Right lobe of liver (tissue), 6 donors: ENCODE measurements around the gene NPAS1. TPM values are rescaled to one million over a fixed set of nuclear protein-coding genes. Genes with fewer than 3 reads are reported as not detected.

Experiments
- ATAC-seq, 4 donors: fragments of 200-7000 bp; cut with Tn5 transposase; one replicate each; pipeline ENCODE4 v1.9.1; 2020; ENCODE audit warnings: mild to moderate bottlenecking in 4 of 4, moderate library complexity in 4 of 4
- DNase-seq, 3 donors: peaks; one replicate each; pipeline ENCODE4 v3.0.0-alpha.2; 2020
- H3K27ac ChIP-seq, 3 donors: fragments of 200-600 bp; one replicate each; pipeline ENCODE4 v1.8.0; 2022
- H3K27me3 ChIP-seq, 2 donors: fragments of 200-600 bp; one replicate each; pipeline ENCODE4 v1.8.0; 2022
- H3K36me3 ChIP-seq, 4 donors: fragments of 200-600 bp; sonication (generic) in 1 of 4; one replicate each; pipeline versions ENCODE4 v1.5.1 to v1.8.0; 2017 to 2022; ENCODE audit warnings: control low read depth in 1 of 4
- H3K4me1 ChIP-seq, 4 donors: fragments of 200-600 bp; sonication (generic) in 1 of 4; one replicate each; pipeline versions ENCODE4 v1.5.1 to v1.8.0; 2017 to 2022; ENCODE audit warnings: control low read depth in 1 of 4
- H3K4me3 ChIP-seq, 3 donors: fragments of 200-600 bp; one replicate each; pipeline ENCODE4 v1.8.0; 2022
- H3K9me3 ChIP-seq, 4 donors: fragments of 200-600 bp; sonication (generic) in 1 of 4; one replicate each; pipeline versions ENCODE4 v1.5.1 to v1.8.0; 2017 to 2022; ENCODE audit warnings: control low read depth in 1 of 4
- CTCF ChIP-seq, 4 donors: fragments of 200-600 bp in 3 of 4; fragments of 450-650 bp in 1 of 4; IDR thresholded peaks; one replicate each; pipeline versions ENCODE4 v1.5.1 to v1.8.0; 2016 to 2022; ENCODE audit warnings: antibody characterized with exemption in 4 of 4, mild to moderate bottlenecking in 2 of 4
- POLR2A ChIP-seq: fragments of 450-650 bp; IDR thresholded peaks from one replicate; pipeline ENCODE4 v1.6.1; 2017; ENCODE audit warnings: antibody characterized with exemption, mild to moderate bottlenecking
- WGBS: methylation state at CpG from one replicate; pipeline ENCODE4 v1.1.6; 2018; ENCODE audit warnings: low coverage, low lambda C conversion rate; ENCODE audit not compliant: insufficient coverage; ENCODE audit errors: missing lambda C conversion rate; 5-methylcytosine and 5-hydroxymethylcytosine counted together
- intact Hi-C, 2 donors: fragments of 100-400 bp; cut with DNase I; formaldehyde crosslinking; loops; one replicate each; pipeline versions ENCODE4 v1.11.2 to v1.14.1; 2022
- total RNA-seq, 6 experiments: library from RNA; depleted of rRNA in 2 of 6; stranded (reverse); fragments of >200 nt in 2 of 6; fragmentation: NEBNext Ultra II Directional in 3 of 6; extraction: Animal tissue kit (Norgen Biotek cat#: 25700) in 3 of 6; gene quantifications; one replicate each; pipeline versions ENCODE4 v1.1.0 to v1.2.4, GENCODE V29; 2016 to 2023
- donor health status: DM: no; HTN: yes; CAD: no.
- donor health status: DM: no; HTN: no; CAD: no.
- donor health status: DM: no; HTN: no; CAD: no.
- donor health status: DM: no; HTN: yes; CAD: no.
- donor health status: DM: no; HTN: yes; CAD: no.

Gene NPAS1
- total RNA-seq, 6 experiments from 2014 or later = 1.3 to 1.7 TPM; not detected in 4

- Histone ChIP-seq H3K27me3 (no peaks in the 10 kb centered on the region), H3K27ac (no peak overlapping the region), H3K9me3 (no peaks in the 10 kb centered on the region), H3K36me3 (peaks cover 0 to 73% (median 17%) of the 10 kb centered on the region in 4 donors), H3K4me3 (no peak overlapping the region), H3K4me1 (peaks cover 0 to 1% (median 0%) of the 10 kb centered on the region in 4 donors)
- ATAC-seq (no peak), DNase-seq (no peak)
- intact Hi-C loops = no loop called here
- TF ChIP-seq POLR2A (no peak), CTCF (IDR thresholded peaks at IDR 0.05) (no peak)
- 90% methylated on average over 9 of the region's 21 CpGs for WGBS
These were observed 70.2 kb downstream of the NPAS1 start for GRCh38 chr19:47089767-47090350.

- H3K27me3 ChIP-seq = no peaks in the 10 kb centered on the region
- no peak for DNase-seq
- WGBS = 86% methylated on average over 4 of the region's 5 CpGs
- H3K27ac ChIP-seq = no peak overlapping the region
- peaks cover 0 to 28% (median 12%) of the 10 kb centered on the region in 4 donors for H3K4me1 ChIP-seq
- intact Hi-C loops = no loop called here
- H3K9me3 ChIP-seq = no peaks in the 10 kb centered on the region
- TF ChIP-seq CTCF (IDR thresholded peaks at IDR 0.05) (no peak), POLR2A (no peak)
- H3K4me3 ChIP-seq = no peak overlapping the region
- peaks cover 0 to 41% (median 9%) of the 10 kb centered on the region in 4 donors for H3K36me3 ChIP-seq
- no peak for ATAC-seq
These were observed 73.6 kb downstream of the NPAS1 start for GRCh38 chr19:47093254-47093653.

- 92% methylated on average over 4 of the region's 10 CpGs for WGBS
- TF ChIP-seq CTCF (IDR thresholded peaks at IDR 0.05) (no peak), POLR2A (no peak)
- H3K4me3 ChIP-seq = no peak overlapping the region
- intact Hi-C loops = no loop called here
- H3K27me3 ChIP-seq = no peaks in the 10 kb centered on the region
- no peaks in the 10 kb centered on the region for H3K9me3 ChIP-seq
- H3K27ac ChIP-seq = no peak overlapping the region
- H3K4me1 ChIP-seq = peaks cover 0 to 28% (median 12%) of the 10 kb centered on the region in 4 donors
- DNase-seq = no peak
- no peak for ATAC-seq
- peaks cover 0 to 36% (median 7%) of the 10 kb centered on the region in 4 donors for H3K36me3 ChIP-seq
These were observed 74.2 kb downstream of the NPAS1 start for GRCh38 chr19:47093841-47094240.

GRCh38 chr19:47094557-47095475 is 75.2 kb downstream of the NPAS1 start:
- H3K4me3 ChIP-seq = no peak overlapping the region
- WGBS = 58% methylated on average over 5 of the region's 15 CpGs
- H3K36me3 ChIP-seq = peaks cover 0 to 29% (median 6%) of the 10 kb centered on the region in 4 donors
- no peaks in the 10 kb centered on the region for H3K9me3 ChIP-seq
- H3K27me3 ChIP-seq = no peaks in the 10 kb centered on the region
- intact Hi-C loops = no loop called here
- H3K27ac ChIP-seq = peak overlapping the region; percentile 70 to 94 (median 74)
- peaks cover 0 to 28% (median 12%) of the 10 kb centered on the region in 4 donors for H3K4me1 ChIP-seq
- ATAC-seq = peak in 2 of 4 donors; percentile 4 to 12
- no peak for TF ChIP-seq CTCF (IDR thresholded peaks at IDR 0.05)
- TF ChIP-seq POLR2A = no peak
- DNase-seq = no peak

Other genes starting within 250 kb of the NPAS1 start
- gene SLC1A5, start 231.2 kb upstream of the NPAS1 start, total RNA-seq = 1 to 10 TPM; 1.8 to 8.0 (median 4.4) TPM
- 10 to 100 TPM; 67.2 to 82.6 (median 73.6) TPM for gene AP2S1, start 169.0 kb upstream of the NPAS1 start, total RNA-seq
- 10 to 100 TPM; 33.5 to 54.4 (median 47.8) TPM for gene ARHGAP35, start 158.8 kb upstream of the NPAS1 start, total RNA-seq
- gene TMEM160, start 28.8 kb downstream of the NPAS1 start, total RNA-seq = 10 to 100 TPM; 12.3 to 37.0 (median 17.2) TPM
- 10 to 100 TPM in 4 of 6 experiments, 1 to 10 TPM in 2; 8.3 to 19.1 (median 15.1) TPM for gene ZC3H4, start 93.9 kb downstream of the NPAS1 start, total RNA-seq
- 10 to 100 TPM; 18.8 to 33.2 (median 26.7) TPM for gene SAE1, start 111.0 kb downstream of the NPAS1 start, total RNA-seq
- gene BBC3, start 211.4 kb downstream of the NPAS1 start, total RNA-seq = 1 to 10 TPM; 1.8 to 8.0 (median 3.1) TPM
- 10 to 100 TPM in 2 of 6 experiments, 1 to 10 TPM in 4; 5.8 to 15.1 (median 9.1) TPM for gene CCDC9, start 236.7 kb downstream of the NPAS1 start, total RNA-seq